ENCODE data around the gene RNF169. TPM values are rescaled to one million over a fixed set of nuclear protein-coding genes. Genes with fewer than 3 reads are reported as not detected.
A peak's percentile ranks its signal among the peaks of the same experiment; 100 is the strongest.
"Not testable (repeated sequence)": the region's sequence is repeated elsewhere in the genome, so short reads cannot be mapped to it uniquely, and the experiment has no call there.

RNF169 gene
- total RNA-seq, 3 donors from 2014 or later: 11.4 to 12.4 (median 11.9) TPM

GRCh38 chr11:74742070-74742469, 6.6 kb upstream of the RNF169 start:
- Mint-ChIP-seq H3K36me3 (ENCODE audit: insufficient read depth) (no peaks in the 10 kb centered on the region), H3K4me3 (no peak overlapping the region), H3K4me1 (ENCODE audit: low read depth) (peaks cover 10% of the 10 kb centered on the region), H3K27me3 (ENCODE audit: low read depth) (peaks cover 9% of the 10 kb centered on the region), H3K9me3 (no peaks in the 10 kb centered on the region)
- DNase-seq (no peak), ATAC-seq (no peak)

- H3K36me3 Mint-ChIP-seq (ENCODE audit: insufficient read depth): no peaks in the 10 kb centered on the region
These were observed 5.0 kb upstream of the RNF169 start for GRCh38 chr11:74743640-74744039.

GRCh38 chr11:74744277-74744676, 4.4 kb upstream of the RNF169 start:
- Mint-ChIP-seq H3K9me3 (no peaks in the 10 kb centered on the region), H3K4me1 (ENCODE audit: low read depth) (peaks cover 21% of the 10 kb centered on the region), H3K4me3 (no peak overlapping the region), H3K36me3 (ENCODE audit: insufficient read depth) (no peaks in the 10 kb centered on the region), H3K27me3 (ENCODE audit: low read depth) (peaks cover under 1% of the 10 kb centered on the region)
- ATAC-seq (no peak), DNase-seq (no peak)

More at GRCh38 chr11:74743640-74744039, 5.0 kb upstream of the RNF169 start:
- ATAC-seq (no peak), DNase-seq (no peak)
- Mint-ChIP-seq H3K27me3 (ENCODE audit: low read depth) (peaks cover 5% of the 10 kb centered on the region), H3K9me3 (no peaks in the 10 kb centered on the region), H3K4me3 (no peak overlapping the region), H3K4me1 (ENCODE audit: low read depth) (peaks cover 21% of the 10 kb centered on the region)

- H3K36me3 Mint-ChIP-seq (ENCODE audit: insufficient read depth): peaks cover 2% of the 10 kb centered on the region
- H3K27me3 Mint-ChIP-seq (ENCODE audit: low read depth): no peaks in the 10 kb centered on the region
- H3K4me1 Mint-ChIP-seq (ENCODE audit: low read depth): peaks cover 30% of the 10 kb centered on the region
- H3K4me3 Mint-ChIP-seq: no peak overlapping the region
- DNase-seq (no peak), ATAC-seq (no peak)
- no peaks in the 10 kb centered on the region for H3K9me3 Mint-ChIP-seq
These were observed 1.8 kb upstream of the RNF169 start for GRCh38 chr11:74746868-74747267.

- peak overlapping the region; percentile 88 for H3K4me3 Mint-ChIP-seq
- H3K4me1 Mint-ChIP-seq (ENCODE audit: low read depth): peaks cover 41% of the 10 kb centered on the region
- H3K9me3 Mint-ChIP-seq: no peaks in the 10 kb centered on the region
- H3K36me3 Mint-ChIP-seq (ENCODE audit: insufficient read depth): peaks cover 2% of the 10 kb centered on the region
- DNase-seq: peak; percentile 39
- peak; percentile 83 for ATAC-seq
- no peaks in the 10 kb centered on the region for H3K27me3 Mint-ChIP-seq (ENCODE audit: low read depth)
These were observed 697 bp downstream of the RNF169 start for GRCh38 chr11:74749127-74749964.

GRCh38 chr11:74749965-74750296, 1.3 kb downstream of the RNF169 start:
- no peaks in the 10 kb centered on the region for H3K27me3 Mint-ChIP-seq (ENCODE audit: low read depth)
- DNase-seq: no peak
- peaks cover 2% of the 10 kb centered on the region for H3K36me3 Mint-ChIP-seq (ENCODE audit: insufficient read depth)
- H3K4me1 Mint-ChIP-seq (ENCODE audit: low read depth): peaks cover 47% of the 10 kb centered on the region
- H3K9me3 Mint-ChIP-seq: no peaks in the 10 kb centered on the region
- ATAC-seq: no peak
- H3K4me3 Mint-ChIP-seq: peak overlapping the region; percentile 88

GRCh38 chr11:74750598-74750997, 1.9 kb downstream of the RNF169 start:
- H3K9me3 Mint-ChIP-seq; H3K27me3 Mint-ChIP-seq (ENCODE audit: low read depth); H3K36me3 Mint-ChIP-seq (ENCODE audit: insufficient read depth); ATAC-seq; DNase-seq: not testable (repeated sequence)
- Mint-ChIP-seq H3K4me1 (ENCODE audit: low read depth) (peaks cover 54% of the 10 kb centered on the region), H3K4me3 (peak overlapping the region; percentile 88)

GRCh38 chr11:74751303-74751702, 2.7 kb downstream of the RNF169 start:
- no peaks in the 10 kb centered on the region for H3K27me3 Mint-ChIP-seq (ENCODE audit: low read depth)
- H3K9me3 Mint-ChIP-seq: peaks cover under 1% of the 10 kb centered on the region
- H3K36me3 Mint-ChIP-seq (ENCODE audit: insufficient read depth): peaks cover 2% of the 10 kb centered on the region
- peaks cover 57% of the 10 kb centered on the region for H3K4me1 Mint-ChIP-seq (ENCODE audit: low read depth)
- ATAC-seq: no peak
- H3K4me3 Mint-ChIP-seq: peak overlapping the region; percentile 20
- no peak for DNase-seq

- ATAC-seq (peak; percentile 37 to 77), DNase-seq (no peak)
- Mint-ChIP-seq H3K4me3 (no peak overlapping the region), H3K36me3 (ENCODE audit: insufficient read depth) (peaks cover 6% of the 10 kb centered on the region), H3K9me3 (peaks cover 5% of the 10 kb centered on the region), H3K27me3 (ENCODE audit: low read depth) (no peaks in the 10 kb centered on the region), H3K4me1 (ENCODE audit: low read depth) (peaks cover 43% of the 10 kb centered on the region)
These were observed 6.0 kb downstream of the RNF169 start for GRCh38 chr11:74754507-74755252.

GRCh38 chr11:74755395-74755995, 6.8 kb downstream of the RNF169 start:
- no peak for DNase-seq
- Mint-ChIP-seq H3K9me3 (peaks cover 5% of the 10 kb centered on the region), H3K27me3 (ENCODE audit: low read depth) (no peaks in the 10 kb centered on the region), H3K36me3 (ENCODE audit: insufficient read depth) (peaks cover 6% of the 10 kb centered on the region), H3K4me3 (no peak overlapping the region), H3K4me1 (ENCODE audit: low read depth) (peaks cover 36% of the 10 kb centered on the region)
- ATAC-seq: peak in 1 of 2 donors; percentile 60

GRCh38 chr11:74756571-74756970, 7.9 kb downstream of the RNF169 start:
- H3K9me3 Mint-ChIP-seq: peaks cover 5% of the 10 kb centered on the region
- H3K4me3 Mint-ChIP-seq: no peak overlapping the region
- peaks cover 31% of the 10 kb centered on the region for H3K4me1 Mint-ChIP-seq (ENCODE audit: low read depth)
- ATAC-seq (no peak), DNase-seq (no peak)
- H3K36me3 Mint-ChIP-seq (ENCODE audit: insufficient read depth): peaks cover 4% of the 10 kb centered on the region
- H3K27me3 Mint-ChIP-seq (ENCODE audit: low read depth): no peaks in the 10 kb centered on the region

GRCh38 chr11:74766905-74767304, 18.3 kb downstream of the RNF169 start:
- Mint-ChIP-seq H3K27me3 (ENCODE audit: low read depth) (no peaks in the 10 kb centered on the region), H3K4me3 (no peak overlapping the region), H3K9me3 (peaks cover 3% of the 10 kb centered on the region), H3K4me1 (ENCODE audit: low read depth) (peaks cover 38% of the 10 kb centered on the region), H3K36me3 (ENCODE audit: insufficient read depth) (peaks cover 18% of the 10 kb centered on the region)
- DNase-seq (no peak), ATAC-seq (no peak)

GRCh38 chr11:74768172-74768651, 19.6 kb downstream of the RNF169 start:
- not testable (repeated sequence) for H3K4me3 Mint-ChIP-seq; H3K27me3 Mint-ChIP-seq (ENCODE audit: low read depth); DNase-seq; H3K36me3 Mint-ChIP-seq (ENCODE audit: insufficient read depth); H3K9me3 Mint-ChIP-seq
- peak in 1 of 2 donors; percentile 88 for ATAC-seq
- H3K4me1 Mint-ChIP-seq (ENCODE audit: low read depth): peaks cover 36% of the 10 kb centered on the region

GRCh38 chr11:74769055-74769707, 20.5 kb downstream of the RNF169 start:
- H3K27me3 Mint-ChIP-seq (ENCODE audit: low read depth): no peaks in the 10 kb centered on the region
- peaks cover 37% of the 10 kb centered on the region for H3K4me1 Mint-ChIP-seq (ENCODE audit: low read depth)
- DNase-seq (no peak), ATAC-seq (no peak)
- H3K9me3 Mint-ChIP-seq: peaks cover 3% of the 10 kb centered on the region
- peaks cover 4% of the 10 kb centered on the region for H3K36me3 Mint-ChIP-seq (ENCODE audit: insufficient read depth)
- peak overlapping the region; percentile 4 for H3K4me3 Mint-ChIP-seq

Data from activated T-cell treated with anti-CD3 and anti-CD28 coated beads, Interleukin-2, amount 50 U/mL, for 4 hours (primary cell).